SK-N-SH treated with all-trans-retinoic acid at 6 μM for 48 hours (cell line): ENCODE measurements around the gene FUOM.
"Not testable (repeated sequence)": the region's sequence is repeated elsewhere in the genome, so short reads cannot be mapped to it uniquely, and the experiment has no call there.

ENCODE experiments used
- ATAC-seq: fragments of 200-7000 bp; cut with Tn5 transposase; 3 replicates; pipeline ENCODE4 v1.9.1; 2020; ENCODE audit warnings: mild to moderate bottlenecking, moderate library complexity
- ARNTL ChIP-seq: fragments of 450-650 bp; formaldehyde crosslinking; IDR thresholded peaks from 2 replicates; pipeline ENCODE4 v1.5.0; 2020; ENCODE audit warnings: low read depth, mild to moderate bottlenecking, moderate library complexity, borderline replicate concordance
- BACH2 ChIP-seq: fragments of 250-450 bp; sonication (Bioruptor Pico); IDR thresholded peaks from 2 replicates; pipeline ENCODE4 v1.9.0; 2021; ENCODE audit warnings: mild to moderate bottlenecking, borderline replicate concordance
- CSDC2 ChIP-seq: fragments of 250-450 bp; sonication (Bioruptor Pico); IDR thresholded peaks from 2 replicates; pipeline ENCODE4 v1.5.0; 2020; ENCODE audit warnings: mild to moderate bottlenecking, moderate library complexity
- ESRRG ChIP-seq: fragments of 250-450 bp; sonication (Bioruptor Pico); IDR thresholded peaks from 2 replicates; pipeline ENCODE4 v1.6.1; 2021; ENCODE audit warnings: mild to moderate bottlenecking
- GLIS3 ChIP-seq: fragments of 250-450 bp; sonication (Bioruptor Pico); IDR thresholded peaks from 2 replicates; pipeline ENCODE4 v1.5.0; 2020; ENCODE audit warnings: mild to moderate bottlenecking, moderate library complexity
- ISL1 ChIP-seq: fragments of 250-450 bp; sonication (Bioruptor Pico); IDR thresholded peaks from 2 replicates; pipeline ENCODE4 v2.1.2; 2022; ENCODE audit warnings: mild to moderate bottlenecking, moderate library complexity
- OSR1 ChIP-seq: fragments of 250-450 bp; sonication (Bioruptor Pico); IDR thresholded peaks from 2 replicates; pipeline ENCODE4 v1.8.0; 2022; ENCODE audit warnings: moderate library complexity, mild to moderate bottlenecking, inconsistent platforms
- PPARA ChIP-seq: fragments of 250-450 bp; sonication (Bioruptor Pico); IDR thresholded peaks from 2 replicates; pipeline ENCODE4 v1.5.0; 2020; ENCODE audit warnings: mild to moderate bottlenecking, borderline replicate concordance
- RARB ChIP-seq: fragments of 250-450 bp; sonication (Bioruptor Pico); IDR thresholded peaks from 2 replicates; pipeline ENCODE4 v1.8.0; 2021; ENCODE audit warnings: mild to moderate bottlenecking, moderate library complexity
- TCF4 ChIP-seq: fragments of 250-450 bp; sonication (Bioruptor Pico); IDR thresholded peaks from 2 replicates; pipeline ENCODE4 v1.8.0; 2021; ENCODE audit warnings: mild to moderate bottlenecking, moderate library complexity, borderline replicate concordance
- ZFP3 ChIP-seq: fragments of 250-450 bp; sonication (Bioruptor Pico); IDR thresholded peaks from 2 replicates; pipeline ENCODE4 v1.5.0; 2020; ENCODE audit warnings: mild to moderate bottlenecking, moderate library complexity
- ZNF70 ChIP-seq: fragments of 450-650 bp; formaldehyde crosslinking; IDR thresholded peaks from 2 replicates; pipeline ENCODE4 v1.5.0; 2020; ENCODE audit warnings: mild to moderate bottlenecking, moderate library complexity
- ZNF8 ChIP-seq: fragments of 450-650 bp; formaldehyde crosslinking; IDR thresholded peaks from 2 replicates; pipeline ENCODE4 v1.5.0; 2020; ENCODE audit warnings: mild to moderate bottlenecking, moderate library complexity
- TF ChIP-seq, protein P1 (sequence below): fragments of 250-450 bp; sonication (Bioruptor Pico); IDR thresholded peaks from 2 replicates; pipeline ENCODE4 v1.5.1; 2020; ENCODE audit warnings: low read depth, mild to moderate bottlenecking, moderate library complexity
- TF ChIP-seq, protein P2 (sequence below): fragments of 250-450 bp; sonication (Bioruptor Pico); IDR thresholded peaks from 2 replicates; pipeline ENCODE4 v1.8.0; 2021; ENCODE audit warnings: low read depth, mild to moderate bottlenecking, moderate library complexity, borderline replicate concordance
- TF ChIP-seq, protein P3 (sequence below): fragments of 250-450 bp; sonication (Bioruptor Pico); IDR thresholded peaks from 2 replicates; pipeline ENCODE4 v1.5.1; 2021; ENCODE audit warnings: mild to moderate bottlenecking, moderate library complexity
- TF ChIP-seq, protein P4 (sequence below): fragments of 250-450 bp; sonication (Bioruptor Pico); IDR thresholded peaks from 2 replicates; pipeline ENCODE4 v1.5.0; 2020; ENCODE audit warnings: mild to moderate bottlenecking, moderate library complexity
- TF ChIP-seq, protein P5 (sequence below): fragments of 250-450 bp; sonication (Bioruptor Pico); IDR thresholded peaks from 2 replicates; pipeline ENCODE4 v1.8.0; 2020; ENCODE audit warnings: mild to moderate bottlenecking, moderate library complexity, borderline replicate concordance

Gene FUOM

DNA sequence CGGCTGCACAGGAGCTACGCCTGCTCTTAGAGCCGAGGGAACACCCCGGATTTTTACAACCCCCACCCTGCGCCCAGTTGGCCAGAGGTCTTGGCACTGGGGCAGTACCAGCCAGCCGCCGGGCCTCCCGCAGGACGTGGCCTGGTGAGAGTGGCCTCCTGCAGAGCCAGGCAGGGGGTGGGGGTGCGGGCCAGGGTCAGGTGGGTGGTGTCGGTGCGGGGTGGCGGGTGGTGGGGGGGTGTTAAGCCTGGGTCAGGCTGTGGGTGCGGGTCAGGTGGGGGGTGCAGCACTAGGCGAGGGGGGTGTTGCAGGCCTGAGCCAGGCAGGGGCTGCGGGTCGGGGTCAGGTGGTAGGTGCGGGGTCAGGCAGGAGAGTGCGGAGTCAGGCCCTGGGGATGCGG lies 14.7 kb upstream of the FUOM start:
- no peak for ATAC-seq
- TF ChIP-seq, protein P1, sequence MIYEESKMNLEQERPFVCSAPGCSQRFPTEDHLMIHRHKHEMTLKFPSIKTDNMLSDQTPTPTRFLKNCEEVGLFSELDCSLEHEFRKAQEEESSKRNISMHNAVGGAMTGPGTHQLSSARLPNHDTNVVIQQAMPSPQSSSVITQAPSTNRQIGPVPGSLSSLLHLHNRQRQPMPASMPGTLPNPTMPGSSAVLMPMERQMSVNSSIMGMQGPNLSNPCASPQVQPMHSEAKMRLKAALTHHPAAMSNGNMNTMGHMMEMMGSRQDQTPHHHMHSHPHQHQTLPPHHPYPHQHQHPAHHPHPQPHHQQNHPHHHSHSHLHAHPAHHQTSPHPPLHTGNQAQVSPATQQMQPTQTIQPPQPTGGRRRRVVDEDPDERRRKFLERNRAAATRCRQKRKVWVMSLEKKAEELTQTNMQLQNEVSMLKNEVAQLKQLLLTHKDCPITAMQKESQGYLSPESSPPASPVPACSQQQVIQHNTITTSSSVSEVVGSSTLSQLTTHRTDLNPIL (CRISPR knock-in tag) = no peak
- TF ChIP-seq CSDC2 (CRISPR knock-in tag) (no peak), ZNF70 (CRISPR knock-in tag) (no peak), ISL1 (CRISPR knock-in tag) (no peak), ARNTL (CRISPR knock-in tag) (no peak), GLIS3 (CRISPR knock-in tag) (no peak), PPARA (no peak), ZFP3 (CRISPR knock-in tag) (no peak), TCF4 (CRISPR knock-in tag) (no peak), ZNF8 (CRISPR knock-in tag) (no peak), ESRRG (CRISPR knock-in tag) (no peak), RARB (no peak), OSR1 (CRISPR knock-in tag) (no peak), BACH2 (CRISPR knock-in tag) (no peak)
- TF ChIP-seq, protein P2, sequence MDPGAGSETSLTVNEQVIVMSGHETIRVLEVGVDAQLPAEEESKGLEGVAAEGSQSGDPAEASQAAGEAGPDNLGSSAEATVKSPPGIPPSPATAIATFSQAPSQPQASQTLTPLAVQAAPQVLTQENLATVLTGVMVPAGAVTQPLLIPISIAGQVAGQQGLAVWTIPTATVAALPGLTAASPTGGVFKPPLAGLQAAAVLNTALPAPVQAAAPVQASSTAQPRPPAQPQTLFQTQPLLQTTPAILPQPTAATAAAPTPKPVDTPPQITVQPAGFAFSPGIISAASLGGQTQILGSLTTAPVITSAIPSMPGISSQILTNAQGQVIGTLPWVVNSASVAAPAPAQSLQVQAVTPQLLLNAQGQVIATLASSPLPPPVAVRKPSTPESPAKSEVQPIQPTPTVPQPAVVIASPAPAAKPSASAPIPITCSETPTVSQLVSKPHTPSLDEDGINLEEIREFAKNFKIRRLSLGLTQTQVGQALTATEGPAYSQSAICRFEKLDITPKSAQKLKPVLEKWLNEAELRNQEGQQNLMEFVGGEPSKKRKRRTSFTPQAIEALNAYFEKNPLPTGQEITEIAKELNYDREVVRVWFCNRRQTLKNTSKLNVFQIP (CRISPR knock-in tag) = no peak
- TF ChIP-seq, protein P3, sequence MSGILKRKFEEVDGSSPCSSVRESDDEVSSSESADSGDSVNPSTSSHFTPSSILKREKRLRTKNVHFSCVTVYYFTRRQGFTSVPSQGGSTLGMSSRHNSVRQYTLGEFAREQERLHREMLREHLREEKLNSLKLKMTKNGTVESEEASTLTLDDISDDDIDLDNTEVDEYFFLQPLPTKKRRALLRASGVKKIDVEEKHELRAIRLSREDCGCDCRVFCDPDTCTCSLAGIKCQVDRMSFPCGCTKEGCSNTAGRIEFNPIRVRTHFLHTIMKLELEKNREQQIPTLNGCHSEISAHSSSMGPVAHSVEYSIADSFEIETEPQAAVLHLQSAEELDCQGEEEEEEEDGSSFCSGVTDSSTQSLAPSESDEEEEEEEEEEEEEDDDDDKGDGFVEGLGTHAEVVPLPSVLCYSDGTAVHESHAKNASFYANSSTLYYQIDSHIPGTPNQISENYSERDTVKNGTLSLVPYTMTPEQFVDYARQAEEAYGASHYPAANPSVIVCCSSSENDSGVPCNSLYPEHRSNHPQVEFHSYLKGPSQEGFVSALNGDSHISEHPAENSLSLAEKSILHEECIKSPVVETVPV = no peak
- TF ChIP-seq, protein P4, sequence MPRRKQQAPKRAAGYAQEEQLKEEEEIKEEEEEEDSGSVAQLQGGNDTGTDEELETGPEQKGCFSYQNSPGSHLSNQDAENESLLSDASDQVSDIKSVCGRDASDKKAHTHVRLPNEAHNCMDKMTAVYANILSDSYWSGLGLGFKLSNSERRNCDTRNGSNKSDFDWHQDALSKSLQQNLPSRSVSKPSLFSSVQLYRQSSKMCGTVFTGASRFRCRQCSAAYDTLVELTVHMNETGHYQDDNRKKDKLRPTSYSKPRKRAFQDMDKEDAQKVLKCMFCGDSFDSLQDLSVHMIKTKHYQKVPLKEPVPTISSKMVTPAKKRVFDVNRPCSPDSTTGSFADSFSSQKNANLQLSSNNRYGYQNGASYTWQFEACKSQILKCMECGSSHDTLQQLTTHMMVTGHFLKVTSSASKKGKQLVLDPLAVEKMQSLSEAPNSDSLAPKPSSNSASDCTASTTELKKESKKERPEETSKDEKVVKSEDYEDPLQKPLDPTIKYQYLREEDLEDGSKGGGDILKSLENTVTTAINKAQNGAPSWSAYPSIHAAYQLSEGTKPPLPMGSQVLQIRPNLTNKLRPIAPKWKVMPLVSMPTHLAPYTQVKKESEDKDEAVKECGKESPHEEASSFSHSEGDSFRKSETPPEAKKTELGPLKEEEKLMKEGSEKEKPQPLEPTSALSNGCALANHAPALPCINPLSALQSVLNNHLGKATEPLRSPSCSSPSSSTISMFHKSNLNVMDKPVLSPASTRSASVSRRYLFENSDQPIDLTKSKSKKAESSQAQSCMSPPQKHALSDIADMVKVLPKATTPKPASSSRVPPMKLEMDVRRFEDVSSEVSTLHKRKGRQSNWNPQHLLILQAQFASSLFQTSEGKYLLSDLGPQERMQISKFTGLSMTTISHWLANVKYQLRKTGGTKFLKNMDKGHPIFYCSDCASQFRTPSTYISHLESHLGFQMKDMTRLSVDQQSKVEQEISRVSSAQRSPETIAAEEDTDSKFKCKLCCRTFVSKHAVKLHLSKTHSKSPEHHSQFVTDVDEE (CRISPR knock-in tag) = no peak
- TF ChIP-seq, protein P5, sequence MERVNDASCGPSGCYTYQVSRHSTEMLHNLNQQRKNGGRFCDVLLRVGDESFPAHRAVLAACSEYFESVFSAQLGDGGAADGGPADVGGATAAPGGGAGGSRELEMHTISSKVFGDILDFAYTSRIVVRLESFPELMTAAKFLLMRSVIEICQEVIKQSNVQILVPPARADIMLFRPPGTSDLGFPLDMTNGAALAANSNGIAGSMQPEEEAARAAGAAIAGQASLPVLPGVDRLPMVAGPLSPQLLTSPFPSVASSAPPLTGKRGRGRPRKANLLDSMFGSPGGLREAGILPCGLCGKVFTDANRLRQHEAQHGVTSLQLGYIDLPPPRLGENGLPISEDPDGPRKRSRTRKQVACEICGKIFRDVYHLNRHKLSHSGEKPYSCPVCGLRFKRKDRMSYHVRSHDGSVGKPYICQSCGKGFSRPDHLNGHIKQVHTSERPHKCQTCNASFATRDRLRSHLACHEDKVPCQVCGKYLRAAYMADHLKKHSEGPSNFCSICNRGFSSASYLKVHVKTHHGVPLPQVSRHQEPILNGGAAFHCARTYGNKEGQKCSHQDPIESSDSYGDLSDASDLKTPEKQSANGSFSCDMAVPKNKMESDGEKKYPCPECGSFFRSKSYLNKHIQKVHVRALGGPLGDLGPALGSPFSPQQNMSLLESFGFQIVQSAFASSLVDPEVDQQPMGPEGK (CRISPR knock-in tag) = no peak

DNA sequence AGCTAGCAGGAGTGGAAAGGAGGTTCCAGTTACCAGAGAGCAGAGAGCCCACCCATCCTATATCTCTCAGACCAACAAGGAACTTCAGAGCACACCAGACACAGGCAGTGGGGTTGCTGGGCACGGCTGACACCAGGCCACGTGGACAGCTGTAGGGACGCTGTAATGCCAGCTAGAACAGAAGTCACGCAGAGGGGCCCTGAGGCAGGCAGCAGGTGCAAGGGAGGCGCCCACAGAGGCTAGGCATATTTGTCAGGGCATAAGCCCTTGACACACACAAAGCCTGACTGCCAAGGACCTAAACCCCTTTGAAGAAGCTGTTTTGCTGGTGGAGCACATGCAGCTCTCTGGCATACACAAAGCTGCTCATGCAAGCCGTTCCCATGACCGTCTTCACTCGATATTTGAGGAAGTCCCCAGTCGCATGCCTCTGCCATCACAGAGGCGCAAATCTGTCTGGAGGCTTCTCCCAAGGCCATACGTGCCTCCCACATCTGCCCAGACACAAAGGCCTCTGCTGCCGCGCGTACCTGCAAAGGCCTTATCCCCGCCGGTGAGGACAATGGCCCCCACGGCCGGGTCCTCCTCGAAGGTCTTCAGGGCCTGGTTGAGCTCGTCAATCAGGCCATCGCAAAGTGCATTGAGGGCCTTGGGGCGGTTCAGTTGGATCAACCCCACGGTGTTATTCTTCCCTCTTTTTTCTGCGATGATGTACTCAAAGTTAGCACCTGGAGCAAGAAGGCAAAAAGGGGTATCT lies 12.4 kb upstream of the FUOM start:
- TF ChIP-seq CSDC2 (CRISPR knock-in tag) = no peak
- no peak for TF ChIP-seq TCF4 (CRISPR knock-in tag)
- no peak for TF ChIP-seq BACH2 (CRISPR knock-in tag)
- no peak for TF ChIP-seq ARNTL (CRISPR knock-in tag)
- TF ChIP-seq ESRRG (CRISPR knock-in tag) = no peak
- TF ChIP-seq ZNF8 (CRISPR knock-in tag) = no peak
- ATAC-seq = no peak

DNA sequence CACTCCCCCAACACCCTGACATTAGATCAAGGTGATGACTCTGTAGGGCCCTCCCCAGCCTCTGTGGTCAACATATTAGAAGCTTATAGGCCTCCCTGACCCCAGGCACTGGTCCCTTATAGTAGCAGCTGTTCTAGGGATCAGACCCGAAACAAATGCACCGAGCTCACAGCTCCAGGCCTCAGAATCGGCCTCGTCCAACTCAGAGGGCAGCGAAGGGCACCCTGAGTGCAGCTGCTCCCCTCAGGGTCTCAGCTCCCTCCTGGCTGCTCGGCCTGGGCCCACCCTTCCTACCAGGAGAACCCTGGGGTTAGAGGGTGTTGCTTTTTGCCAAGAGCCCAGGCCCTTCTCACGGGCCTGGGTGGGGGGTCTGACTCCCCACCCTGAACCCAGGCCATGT lies 10.3 kb upstream of the FUOM start:
- TF ChIP-seq OSR1 (CRISPR knock-in tag) = no peak
- TF ChIP-seq, protein P3 = no peak
- ATAC-seq = no peak

DNA sequence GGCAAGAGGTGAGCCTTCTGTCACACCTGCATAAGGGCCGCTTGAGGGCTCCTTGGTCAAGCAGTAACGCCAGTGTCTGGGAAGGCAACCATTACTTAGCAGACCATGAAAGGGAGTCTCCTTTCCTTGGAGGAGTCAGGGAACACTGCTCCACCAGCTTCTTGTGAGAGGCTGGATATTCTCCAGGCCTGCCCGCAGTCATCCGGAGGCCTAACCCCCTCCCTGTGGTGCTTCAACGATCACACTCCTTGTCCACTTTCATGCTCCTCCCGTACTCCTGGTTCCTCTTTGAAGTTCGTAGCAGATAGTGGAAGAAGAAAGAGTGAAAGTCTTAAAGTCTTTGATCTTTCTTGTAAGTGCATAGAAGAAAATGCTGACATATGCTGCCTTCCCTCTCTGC lies 9.6 kb upstream of the FUOM start:
- ATAC-seq = not testable (repeated sequence)
